Suppressor macrophage treated with lipopolysaccharide for 1 hour (primary cell): Measurements from ENCODE around the gene ART5.
"Not testable (repeated sequence)": the region's sequence is repeated elsewhere in the genome, so short reads cannot be mapped to it uniquely, and the experiment has no call there.

ENCODE experiments used
- DNase-seq, 3 donors: peaks; one replicate each; pipeline ENCODE4 v3.0.0-alpha.2; 2020 to 2022

Gene ART5

GRCh38 chr11:3616721-3617460 lies 24.9 kb downstream of the ART5 start:
- no peak for DNase-seq

- no peak for DNase-seq
These were observed 25.8 kb downstream of the ART5 start for GRCh38 chr11:3615998-3616397.

GRCh38 chr11:3614742-3615171 lies 27.0 kb downstream of the ART5 start:
- peak; percentile 88 to 89 (median 89) for DNase-seq

GRCh38 chr11:3613998-3614741 lies 27.6 kb downstream of the ART5 start:
- peak; percentile 58 to 71 (median 64) for DNase-seq

- no peak for DNase-seq
These were observed 29.7 kb downstream of the ART5 start for GRCh38 chr11:3611976-3612678.

GRCh38 chr11:3610846-3611245 lies 30.9 kb downstream of the ART5 start:
- no peak for DNase-seq

GRCh38 chr11:3609416-3610265 lies 32.2 kb downstream of the ART5 start:
- peak; percentile 63 to 68 (median 66) for DNase-seq

GRCh38 chr11:3605771-3606203 lies 36.0 kb downstream of the ART5 start:
- no peak for DNase-seq

- DNase-seq = no peak
These were observed 36.5 kb downstream of the ART5 start for GRCh38 chr11:3605283-3605662.

- no peak for DNase-seq
These were observed 37.6 kb downstream of the ART5 start for GRCh38 chr11:3604167-3604566.

- DNase-seq = not testable (repeated sequence)
These were observed 41.6 kb downstream of the ART5 start for GRCh38 chr11:3600201-3600600.

- not testable (repeated sequence) for DNase-seq
These were observed 44.0 kb downstream of the ART5 start for GRCh38 chr11:3597743-3598142.

GRCh38 chr11:3591326-3591725 lies 50.5 kb downstream of the ART5 start:
- not testable (repeated sequence) for DNase-seq

- not testable (repeated sequence) for DNase-seq
These were observed 51.6 kb downstream of the ART5 start for GRCh38 chr11:3590193-3590592.

GRCh38 chr11:3588776-3589175 lies 53.0 kb downstream of the ART5 start:
- not testable (repeated sequence) for DNase-seq
